Right kidney (tissue), 1 donor: Measurements from ENCODE around the gene TRMT61A.
"Not testable (repeated sequence)": the region's sequence is repeated elsewhere in the genome, so short reads cannot be mapped to it uniquely, and the experiment has no call there.

Source experiments
- DNase-seq: peaks from one replicate; pipeline ENCODE4 v3.0.0-alpha.2; 2016

Gene TRMT61A

GRCh38 chr14:103522649-103523574 is 6.1 kb upstream of the TRMT61A start, which contains the start of gene CKB:
CKB (minus strand) TSS chr14:103522830; CDS start chr14:103522493, 337 bp downstream.
- no peak for DNase-seq

DNA sequence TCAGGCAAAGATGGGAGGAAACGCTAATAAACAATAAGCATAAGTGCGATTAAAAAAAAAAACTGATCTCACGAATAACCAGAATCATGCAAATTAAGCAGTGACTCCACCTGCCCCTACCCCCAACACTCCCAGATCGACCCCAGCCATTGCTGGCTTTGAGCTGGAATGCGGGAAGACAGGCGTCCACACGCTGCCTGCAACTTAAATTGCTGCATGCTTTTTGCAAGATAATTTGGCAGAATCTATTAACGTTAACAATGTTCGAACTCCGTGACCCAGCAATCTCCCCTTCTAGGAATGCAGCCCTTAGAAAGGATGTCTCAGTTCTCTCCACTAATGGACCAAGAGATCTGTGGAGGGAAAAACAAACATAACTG is 5.4 kb upstream of the TRMT61A start:
- no peak for DNase-seq

GRCh38 chr14:103524002-103524935 is 4.7 kb upstream of the TRMT61A start:
- no peak for DNase-seq

- DNase-seq: not testable (repeated sequence)
Observed at GRCh38 chr14:103525430-103526246, 3.4 kb upstream of the TRMT61A start.

- DNase-seq: no peak
Observed at GRCh38 chr14:103526247-103526913, 2.6 kb upstream of the TRMT61A start.

DNA sequence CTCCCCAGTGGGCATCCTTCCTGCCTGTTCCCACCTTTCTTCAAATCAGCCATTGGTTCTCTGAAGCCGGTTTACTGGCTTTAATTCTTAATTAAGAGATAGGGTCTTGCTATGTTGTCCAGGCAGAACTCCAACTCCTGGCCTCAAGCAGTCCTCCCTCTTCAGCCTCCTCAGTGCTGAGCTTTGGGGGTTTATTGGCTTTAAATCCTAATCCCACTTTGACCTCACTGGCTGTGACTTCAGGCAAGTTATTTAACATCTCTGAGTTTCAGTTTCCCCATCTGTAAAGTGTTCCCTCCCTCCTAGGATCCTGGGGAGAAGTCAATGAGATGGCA is 2.1 kb upstream of the TRMT61A start:
- DNase-seq: no peak

GRCh38 chr14:103527408-103528145 is 1.4 kb upstream of the TRMT61A start:
- DNase-seq: no peak

DNA sequence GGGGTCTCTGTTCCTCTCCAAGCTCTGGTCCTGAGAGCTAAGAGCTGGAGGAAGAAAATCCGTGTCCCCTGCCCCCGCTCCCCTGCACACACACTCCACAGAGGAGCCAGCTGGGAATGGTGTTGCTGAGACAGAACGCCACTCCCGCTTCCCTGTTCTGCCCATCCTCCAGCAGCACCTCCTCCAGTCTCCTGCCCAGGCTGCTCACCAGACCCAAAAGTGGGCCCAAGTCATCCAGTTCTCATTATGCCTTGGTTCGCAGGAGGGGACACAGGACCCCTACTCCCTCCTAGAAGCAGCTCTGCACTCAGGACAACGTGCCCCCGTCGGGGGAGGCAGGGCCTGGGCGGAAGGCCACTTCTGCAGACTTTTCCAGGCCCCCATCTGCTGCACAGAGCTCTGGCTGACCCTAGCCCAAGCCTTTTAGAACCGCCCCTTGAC is 830 bp upstream of the TRMT61A start:
- DNase-seq: peak; percentile 65

DNA sequence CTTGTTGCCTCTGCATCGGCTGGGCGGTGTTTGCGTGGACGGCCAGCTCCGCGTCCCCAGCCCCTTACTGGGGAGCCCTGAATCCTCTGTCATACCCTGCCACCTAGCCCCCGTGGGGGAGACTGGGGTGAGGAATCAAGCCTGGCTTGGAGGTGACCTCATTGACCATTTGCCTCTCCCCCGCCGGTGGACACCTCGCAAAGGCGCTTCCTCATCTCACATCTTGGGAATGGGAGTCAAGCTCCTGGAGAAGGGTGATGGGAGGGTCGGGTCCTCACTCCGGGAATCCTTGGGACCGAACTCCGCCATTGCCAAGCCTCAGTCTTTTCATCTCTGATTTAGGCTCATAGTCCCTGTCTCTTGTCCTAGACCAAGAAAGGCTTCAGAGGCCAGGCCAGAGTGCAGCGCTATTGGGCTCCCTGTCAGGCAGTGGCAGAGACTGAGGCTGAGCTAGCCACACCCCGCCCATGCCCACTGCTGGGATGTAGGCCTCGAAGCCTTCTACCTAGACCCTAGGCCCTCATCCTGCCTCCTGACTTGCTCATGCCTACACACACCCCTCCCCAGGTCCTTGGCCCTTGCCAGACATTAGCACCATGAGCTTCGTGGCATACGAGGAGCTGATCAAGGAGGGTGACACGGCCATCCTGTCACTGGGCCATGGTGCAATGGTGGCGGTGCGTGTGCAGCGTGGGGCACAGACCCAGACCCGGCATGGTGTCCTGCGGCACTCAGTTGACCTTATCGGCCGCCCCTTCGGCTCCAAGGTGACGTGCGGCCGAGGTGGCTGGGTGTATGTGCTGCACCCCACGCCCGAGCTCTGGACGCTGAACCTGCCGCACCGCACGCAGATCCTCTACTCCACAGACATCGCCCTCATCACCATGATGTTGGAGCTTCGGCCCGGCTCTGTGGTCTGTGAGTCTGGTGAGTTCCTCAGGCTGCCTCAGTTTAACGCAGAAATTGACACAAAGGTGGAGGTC is 678 bp downstream of the TRMT61A start:
- DNase-seq: peak; percentile 70

GRCh38 chr14:103530390-103530789 is 1.4 kb downstream of the TRMT61A start:
- peak; percentile 31 for DNase-seq

DNA sequence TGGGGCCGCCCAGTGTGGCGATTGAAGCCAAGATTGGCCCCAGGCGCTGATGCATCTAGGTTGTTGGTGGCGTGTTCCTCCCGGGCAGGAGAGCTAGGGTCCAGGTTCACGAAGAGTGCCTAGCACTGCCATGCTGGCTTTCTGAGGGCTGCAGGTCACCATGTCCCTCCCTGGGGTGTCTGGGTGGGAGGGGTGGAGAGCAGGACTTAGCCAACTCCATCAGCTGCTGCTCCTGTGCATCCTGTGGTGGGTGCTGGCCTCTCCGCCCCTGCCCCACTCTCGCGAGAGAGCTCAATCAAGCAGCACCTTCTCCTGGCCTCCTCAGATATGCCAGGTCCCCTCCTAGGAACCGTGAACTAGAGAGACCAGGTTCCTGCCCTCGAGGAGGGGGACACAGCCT is 1.8 kb downstream of the TRMT61A start:
- no peak for DNase-seq

GRCh38 chr14:103531421-103532215 is 2.6 kb downstream of the TRMT61A start:
- DNase-seq: no peak

DNA sequence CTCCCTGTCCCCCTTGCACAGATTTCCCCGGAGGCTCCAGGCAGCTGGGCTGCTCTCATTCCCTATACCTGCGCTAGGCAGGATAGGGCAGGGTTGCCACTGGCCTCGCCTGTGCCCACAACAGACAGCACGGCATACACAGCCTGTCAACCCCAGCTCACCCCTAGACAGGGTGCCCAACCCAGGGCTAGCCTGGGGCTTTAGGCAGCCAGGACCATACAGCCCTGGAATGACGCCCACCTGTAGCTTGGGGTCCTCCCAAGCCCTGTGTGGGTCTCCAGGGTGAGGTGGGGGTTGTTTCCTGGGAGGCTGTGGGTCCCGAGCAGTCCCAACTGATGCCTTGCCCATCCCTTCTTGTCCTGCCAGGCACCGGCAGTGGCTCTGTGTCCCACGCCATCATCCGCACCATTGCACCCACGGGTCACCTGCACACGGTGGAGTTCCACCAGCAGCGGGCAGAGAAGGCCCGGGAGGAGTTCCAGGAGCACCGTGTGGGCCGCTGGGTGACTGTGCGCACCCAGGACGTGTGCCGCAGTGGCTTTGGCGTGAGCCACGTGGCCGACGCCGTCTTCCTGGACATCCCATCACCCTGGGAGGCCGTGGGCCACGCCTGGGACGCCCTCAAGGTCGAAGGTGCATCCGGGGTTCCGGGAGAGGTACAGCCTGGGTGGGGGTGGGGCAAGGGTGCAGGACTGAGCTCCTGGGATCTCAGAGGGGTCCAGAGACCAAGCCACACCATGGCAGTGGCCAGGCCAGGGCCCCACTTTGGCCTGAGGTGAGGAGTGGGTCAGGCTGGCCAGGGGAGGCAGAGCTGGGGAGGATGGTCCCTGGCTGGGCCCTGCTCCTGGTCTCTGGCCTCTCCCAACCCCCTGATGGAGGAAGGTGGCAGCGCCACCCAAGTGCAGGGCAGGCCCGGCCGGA is 3.5 kb downstream of the TRMT61A start:
- DNase-seq: no peak

DNA sequence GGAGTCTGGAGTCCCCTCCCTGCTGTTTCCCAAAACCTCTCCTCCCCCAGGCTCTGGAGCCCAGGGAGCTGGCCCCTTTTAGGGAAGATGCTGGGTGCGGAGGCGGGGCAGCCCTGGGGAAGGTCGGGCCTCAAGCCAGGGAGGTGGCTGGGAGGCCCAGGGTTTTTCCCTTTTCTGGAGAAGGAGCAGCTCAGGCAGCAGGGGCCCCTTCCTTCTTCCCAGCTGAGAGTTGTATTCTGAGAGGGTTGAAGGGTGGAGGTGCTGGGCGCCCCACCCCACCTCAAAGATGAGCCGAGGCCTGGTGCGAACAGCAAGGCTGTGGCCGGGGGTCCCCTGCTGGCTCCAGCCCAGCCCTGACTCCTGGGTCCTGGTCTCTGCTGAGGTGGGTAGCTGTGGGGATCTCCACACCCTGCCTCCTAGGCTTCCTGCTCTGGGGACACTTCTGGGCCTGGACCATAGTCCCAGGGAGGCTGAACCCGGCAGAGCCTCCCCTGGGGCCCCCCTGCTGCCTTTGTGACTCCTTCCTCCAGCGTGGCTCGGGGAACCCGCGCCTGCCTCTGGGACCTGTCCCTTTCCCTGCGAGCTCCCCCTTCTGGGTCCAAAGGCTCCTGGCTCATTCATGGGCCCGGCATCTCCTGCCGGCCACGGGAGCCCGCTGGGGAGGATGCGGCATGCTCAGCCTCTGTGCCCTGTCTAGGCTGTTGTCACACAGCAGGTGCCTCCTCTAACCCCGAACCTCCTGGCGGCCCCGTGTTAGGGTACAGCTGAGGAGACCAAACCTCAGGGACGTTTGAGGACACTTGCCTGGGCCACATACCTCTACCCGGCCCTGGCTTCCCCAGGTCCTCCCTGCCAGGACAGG is 4.4 kb downstream of the TRMT61A start:
- no peak for DNase-seq

- DNase-seq: no peak
Observed at GRCh38 chr14:103533999-103534575, 5.1 kb downstream of the TRMT61A start.

DNA sequence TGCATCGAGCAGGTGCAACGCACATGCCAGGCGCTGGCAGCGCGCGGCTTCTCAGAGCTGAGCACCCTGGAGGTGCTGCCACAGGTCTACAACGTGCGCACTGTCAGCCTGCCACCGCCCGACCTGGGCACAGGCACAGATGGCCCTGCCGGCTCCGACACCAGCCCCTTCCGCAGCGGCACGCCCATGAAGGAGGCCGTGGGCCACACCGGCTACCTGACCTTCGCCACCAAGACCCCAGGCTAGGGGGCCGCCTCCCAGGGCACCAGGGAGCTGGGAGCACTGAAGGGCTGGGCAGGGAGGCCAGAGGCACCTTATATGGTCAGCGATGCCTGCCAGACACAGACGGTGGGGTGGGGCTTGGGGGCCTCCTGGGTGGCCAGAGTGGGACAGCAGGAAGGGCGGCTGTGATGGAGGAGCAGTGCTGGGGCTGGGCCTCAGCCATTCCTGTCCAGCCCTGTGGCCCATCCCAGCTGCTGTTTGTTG is 5.6 kb downstream of the TRMT61A start:
- DNase-seq: no peak
